NCI-H69 (cell line): Measurements from ENCODE around the gene EBI3.
"Not testable (repeated sequence)": the region's sequence is repeated elsewhere in the genome, so short reads cannot be mapped to it uniquely, and the experiment has no call there.

ENCODE experiments used
- DNase-seq: peaks from one replicate; lab custom pipeline; 2025; lab: John Stamatoyannopoulos, UW

EBI3 gene

GRCh38 chr19:4278419-4279266 is 49.3 kb downstream of the EBI3 start, which contains the start of gene SHD:
Gene SHD, plus strand, starts transcription at chr19:4279266. Its CDS starts 798 bp downstream, at chr19:4280064.
- peak; percentile 51 for DNase-seq

GRCh38 chr19:4279267-4279529 is 49.9 kb downstream of the EBI3 start:
- peak; percentile 74 for DNase-seq

- DNase-seq: peak; percentile 74
These were observed 50.5 kb downstream of the EBI3 start for GRCh38 chr19:4279530-4280422.

DNA sequence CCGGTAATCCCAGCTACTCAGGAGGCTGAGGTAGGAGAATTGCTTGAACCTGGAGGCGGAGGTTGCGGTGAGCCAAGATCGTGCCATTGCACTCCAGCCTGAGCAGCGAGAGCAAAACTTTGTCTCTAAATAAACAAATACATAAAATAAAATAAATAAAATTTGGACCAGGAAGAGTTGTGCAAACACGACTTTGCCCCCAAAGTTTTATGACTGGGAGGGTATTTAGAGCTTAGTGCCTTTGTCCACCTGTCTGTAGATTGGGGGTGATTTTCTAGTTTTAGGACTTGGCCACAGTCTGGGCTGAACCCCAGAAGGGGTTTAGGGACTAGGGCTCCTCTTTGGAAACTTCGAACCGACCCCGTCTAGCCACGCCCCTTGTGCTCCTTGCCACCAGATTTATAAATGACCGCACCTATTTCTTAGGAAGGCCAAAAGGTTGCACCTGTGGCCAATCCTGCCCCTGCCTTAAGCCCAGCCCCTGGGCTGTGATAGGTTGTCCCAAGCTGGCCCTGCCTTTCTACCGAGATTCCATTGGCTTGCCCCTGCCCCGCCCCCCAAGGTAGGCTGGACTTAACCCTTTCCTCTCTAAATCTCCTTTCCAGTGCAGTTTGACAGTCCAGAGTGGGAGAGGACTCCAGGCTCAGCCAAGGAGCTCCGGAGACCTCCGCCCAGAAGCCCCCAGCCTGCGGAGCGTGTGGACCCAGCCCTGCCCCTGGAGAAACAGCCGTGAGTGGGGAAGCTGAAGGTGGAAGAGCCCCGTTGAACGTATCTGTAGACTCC is 55.0 kb downstream of the EBI3 start:
- DNase-seq: peak; percentile 75

DNA sequence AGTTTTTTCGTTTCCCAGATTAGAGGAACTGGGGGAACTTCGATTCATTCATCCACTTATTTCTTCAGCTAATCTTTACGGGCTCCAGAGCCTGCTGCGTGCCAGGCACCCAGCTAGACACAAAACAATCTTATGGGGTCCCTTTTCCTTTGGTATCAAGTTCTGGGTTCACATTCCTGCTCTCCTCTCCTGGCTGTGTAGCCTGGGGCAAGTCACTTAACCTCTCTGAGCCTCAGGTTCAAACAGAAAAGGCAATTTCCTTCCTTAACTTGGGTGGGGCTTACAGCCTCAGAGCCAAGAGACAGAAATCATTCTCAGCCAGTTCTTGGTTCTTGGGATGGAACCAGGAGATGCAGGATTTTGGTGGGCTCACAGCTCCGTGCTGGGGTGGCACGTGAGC is 55.7 kb downstream of the EBI3 start:
- no peak for DNase-seq

- DNase-seq: not testable (repeated sequence)
These were observed 56.8 kb downstream of the EBI3 start for GRCh38 chr19:4286141-4286540.
